MM.1S (cell line): ENCODE results near the gene SPATA17.
"Not testable (repeated sequence)": the region's sequence is repeated elsewhere in the genome, so short reads cannot be mapped to it uniquely, and the experiment has no call there.

Experiments used
- DNase-seq: peaks from one replicate; pipeline ENCODE4 v3.0.0-alpha.2; 2015
- H2AFZ ChIP-seq: fragments of 300-600 bp; sonication (generic); 2 replicates; pipeline ENCODE4 v1.6.0; 2016; ENCODE audit warnings: antibody characterized with exemption, low read length
- H3F3A ChIP-seq: fragments of 300-600 bp; sonication (generic); 2 replicates; pipeline ENCODE4 v1.6.1; 2016; ENCODE audit warnings: mild to moderate bottlenecking, antibody characterized with exemption, low read length, moderate library complexity, mixed read lengths; ENCODE audit not compliant: insufficient read depth
- H3K27ac ChIP-seq: fragments of 300-600 bp; sonication (generic); 2 replicates; pipeline ENCODE4 v1.5.1; 2016; ENCODE audit warnings: mild to moderate bottlenecking, low read length
- H3K27me3 ChIP-seq: fragments of 300-600 bp; sonication (generic); replicated peaks from 2 replicates; pipeline ENCODE4 v1.6.0; 2016; ENCODE audit warnings: low read length; ENCODE audit not compliant: insufficient read depth
- H3K36me3 ChIP-seq: fragments of 300-600 bp; sonication (generic); replicated peaks from 2 replicates; pipeline ENCODE4 v1.6.1; 2016; ENCODE audit warnings: mild to moderate bottlenecking, low read length, mixed read lengths; ENCODE audit not compliant: insufficient read depth
- H3K4me1 ChIP-seq: fragments of 300-600 bp; sonication (generic); 2 replicates; pipeline ENCODE4 v1.6.1; 2016; ENCODE audit warnings: low read length, mixed read lengths
- H3K4me2 ChIP-seq: fragments of 300-600 bp; sonication (generic); 2 replicates; pipeline ENCODE4 v1.6.0; 2016; ENCODE audit warnings: low read depth, low read length
- H3K4me3 ChIP-seq: fragments of 300-600 bp; sonication (generic); 2 replicates; pipeline ENCODE4 v1.5.1; 2016; ENCODE audit warnings: low read length, mixed read lengths
- H3K79me2 ChIP-seq: fragments of 300-600 bp; sonication (generic); 2 replicates; pipeline ENCODE4 v1.6.1; 2016; ENCODE audit warnings: mixed run types, low read length, mixed read lengths
- H3K9ac ChIP-seq: fragments of 300-600 bp; sonication (generic); 2 replicates; pipeline ENCODE4 v1.6.1; 2016; ENCODE audit warnings: low read length, mixed read lengths
- H3K9me2 ChIP-seq: fragments of 300-600 bp; sonication (generic); replicated peaks from 2 replicates; pipeline ENCODE4 v1.6.1; 2016; ENCODE audit warnings: mild to moderate bottlenecking, low read length, mixed read lengths; ENCODE audit not compliant: insufficient read depth
- H3K9me3 ChIP-seq: fragments of 300-600 bp; sonication (generic); replicated peaks from 2 replicates; pipeline ENCODE4 v1.6.1; 2016; ENCODE audit warnings: mild to moderate bottlenecking, low read length, mixed read lengths; ENCODE audit not compliant: insufficient read depth
- H4K20me1 ChIP-seq: fragments of 300-600 bp; sonication (generic); 2 replicates; pipeline ENCODE4 v1.6.1; 2016; ENCODE audit warnings: mild to moderate bottlenecking, low read length, moderate library complexity, mixed read lengths; ENCODE audit not compliant: insufficient read depth
- CTCF ChIP-seq: fragments of 300-600 bp; sonication (generic); IDR thresholded peaks from 2 replicates; pipeline ENCODE4 v1.5.1; 2016; ENCODE audit warnings: antibody characterized with exemption, low read length, mixed read lengths
- EZH2 ChIP-seq: fragments of 300-600 bp; sonication (generic); optimal IDR thresholded peaks from 2 replicates; pipeline ENCODE3; 2017; ENCODE audit warnings: low read depth, mild to moderate bottlenecking, antibody characterized with exemption, low read length, mixed read lengths
- EZH2phosphoT487 ChIP-seq: fragments of 300-600 bp; sonication (generic); IDR thresholded peaks from 2 replicates; pipeline ENCODE4 v1.6.1; 2018; ENCODE audit warnings: antibody characterized with exemption, low read length

SPATA17 gene

GRCh38 chr1:217687511-217687910 is 56.4 kb downstream of the SPATA17 start:
- H4K20me1 ChIP-seq, result no peaks in the 10 kb centered on the region
- no peaks in the 10 kb centered on the region for H3K79me2 ChIP-seq
- no peak overlapping the region for H3K4me3 ChIP-seq
- H3K9me3 ChIP-seq, result no peaks in the 10 kb centered on the region
- TF ChIP-seq CTCF, result no peak
- no peak for TF ChIP-seq EZH2phosphoT487
- TF ChIP-seq EZH2, result no peak
- no peaks in the 10 kb centered on the region for H3K9me2 ChIP-seq
- no peak overlapping the region for H3K27ac ChIP-seq
- no peak overlapping the region for H3K4me2 ChIP-seq
- no peaks in the 10 kb centered on the region for H3K36me3 ChIP-seq
- H3F3A ChIP-seq, result no peaks in the 10 kb centered on the region
- DNase-seq, result no peak
- H2AFZ ChIP-seq, result no peak overlapping the region
- no peaks in the 10 kb centered on the region for H3K4me1 ChIP-seq
- H3K9ac ChIP-seq, result no peak overlapping the region
- H3K27me3 ChIP-seq, result no peaks in the 10 kb centered on the region

GRCh38 chr1:217696140-217696539 is 65.0 kb downstream of the SPATA17 start:
- H3K9me3 ChIP-seq, H3K79me2 ChIP-seq, DNase-seq, H3K9me2 ChIP-seq, H2AFZ ChIP-seq, H3K4me1 ChIP-seq, H3K27me3 ChIP-seq, H3K9ac ChIP-seq, H3K4me3 ChIP-seq, H3F3A ChIP-seq, H3K27ac ChIP-seq, H3K4me2 ChIP-seq, H3K36me3 ChIP-seq, H4K20me1 ChIP-seq: not testable (repeated sequence)

GRCh38 chr1:217703326-217703725 is 72.2 kb downstream of the SPATA17 start:
- TF ChIP-seq EZH2 (no peak), CTCF (no peak), EZH2phosphoT487 (no peak)

GRCh38 chr1:217712925-217713597 is 81.9 kb downstream of the SPATA17 start:
- Histone ChIP-seq H3K79me2 (no peaks in the 10 kb centered on the region), H3K36me3 (no peaks in the 10 kb centered on the region), H3K9me2 (no peaks in the 10 kb centered on the region), H2AFZ (no peak overlapping the region), H3K4me3 (no peak overlapping the region), H3K27ac (no peak overlapping the region), H3K27me3 (no peaks in the 10 kb centered on the region), H3K4me1 (no peaks in the 10 kb centered on the region), H3K4me2 (no peak overlapping the region), H4K20me1 (no peaks in the 10 kb centered on the region), H3F3A (no peaks in the 10 kb centered on the region), H3K9ac (no peak overlapping the region), H3K9me3 (no peaks in the 10 kb centered on the region)
- TF ChIP-seq CTCF, result no peak
- no peak for TF ChIP-seq EZH2phosphoT487
- TF ChIP-seq EZH2, result no peak
- DNase-seq, result no peak

More at GRCh38 chr1:217703326-217703725, 72.2 kb downstream of the SPATA17 start:
- no peaks in the 10 kb centered on the region for H4K20me1 ChIP-seq
- no peak overlapping the region for H2AFZ ChIP-seq
- H3K9me2 ChIP-seq, result no peaks in the 10 kb centered on the region
- H3K79me2 ChIP-seq, result no peaks in the 10 kb centered on the region
- no peaks in the 10 kb centered on the region for H3K9me3 ChIP-seq
- no peaks in the 10 kb centered on the region for H3K27me3 ChIP-seq
- no peak overlapping the region for H3K4me2 ChIP-seq
- H3K4me3 ChIP-seq, result no peak overlapping the region
- H3K36me3 ChIP-seq, result no peaks in the 10 kb centered on the region
- H3K9ac ChIP-seq, result no peak overlapping the region
- H3K27ac ChIP-seq, result no peak overlapping the region
- no peak for DNase-seq
- H3F3A ChIP-seq, result no peaks in the 10 kb centered on the region
- no peaks in the 10 kb centered on the region for H3K4me1 ChIP-seq
